HTERT RPE-1 (cell line): Measurements from ENCODE around the gene SCART1.
"Not testable (repeated sequence)": the region's sequence is repeated elsewhere in the genome, so short reads cannot be mapped to it uniquely, and the experiment has no call there.

Experiments used
- in situ Hi-C: fragments of 300-500 bp; cut with MboI; formaldehyde crosslinking; loops from 4 replicates; pipeline ENCODE4 v1.14.3; 2020; ENCODE audit warnings: low sequenced_read_pairs

SCART1 gene

GRCh38 chr10:133471300-133472109 lies 17.8 kb downstream of the SCART1 start:
- in situ Hi-C loops, result no loop called here

DNA sequence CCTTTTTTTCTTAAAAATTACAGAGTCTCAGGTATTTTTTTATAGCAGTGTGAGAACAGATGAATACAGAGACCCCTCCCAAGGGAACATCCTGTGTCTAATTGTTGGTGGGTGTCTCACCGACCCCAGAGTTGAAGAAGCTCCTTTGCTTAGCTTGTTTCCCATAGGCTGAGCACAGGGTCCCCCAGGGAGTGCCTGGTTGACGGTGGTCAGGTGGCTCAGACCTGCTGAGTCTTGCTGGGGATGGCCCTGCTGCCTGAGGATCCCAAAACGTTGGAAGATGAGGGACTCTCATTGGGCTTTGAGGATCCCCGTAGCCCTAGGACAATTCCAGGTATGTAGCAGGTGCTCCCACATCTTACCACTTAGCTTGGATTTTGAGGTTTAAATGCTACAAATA lies 19.5 kb downstream of the SCART1 start:
- in situ Hi-C loops, result no loop called here

- in situ Hi-C loops, result no loop called here
Measured at GRCh38 chr10:133474027-133474426, 20.3 kb downstream of the SCART1 start.

DNA sequence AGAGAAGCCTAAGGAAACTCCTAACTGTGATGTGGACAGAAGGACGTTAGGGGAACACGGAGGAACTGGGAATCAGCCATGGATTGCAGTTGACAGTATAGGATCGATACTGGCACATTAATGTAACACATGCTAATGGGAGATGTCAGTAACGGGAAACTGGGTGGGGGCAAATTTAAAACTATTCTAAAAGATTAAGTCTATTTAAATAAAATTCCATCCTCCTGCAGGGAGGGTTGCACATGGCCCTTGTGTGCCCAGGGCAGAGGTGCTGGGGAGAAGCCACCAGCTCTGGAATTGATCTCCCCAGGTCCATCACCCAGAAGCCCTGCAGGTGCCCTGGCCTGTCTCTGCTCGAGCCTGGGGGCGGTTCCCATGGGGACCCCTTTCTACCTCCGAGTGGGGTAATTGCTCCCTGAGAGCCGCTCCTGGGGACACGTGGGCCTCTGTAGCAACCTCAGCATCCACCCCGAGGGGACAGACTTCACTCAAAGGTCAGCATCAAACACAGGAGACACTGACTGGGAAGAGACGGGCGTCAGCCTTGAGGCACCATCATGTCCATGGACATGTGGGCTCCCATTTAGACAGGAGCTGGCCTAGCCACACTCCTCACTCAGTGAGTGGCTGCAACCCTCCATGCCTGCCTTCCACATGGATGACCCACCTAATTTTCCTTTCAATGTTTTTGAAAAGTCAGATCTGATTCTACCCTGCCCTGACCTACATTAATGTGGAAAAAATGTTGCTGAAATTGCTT lies 21.1 kb downstream of the SCART1 start:
- in situ Hi-C loops, result no loop called here

DNA sequence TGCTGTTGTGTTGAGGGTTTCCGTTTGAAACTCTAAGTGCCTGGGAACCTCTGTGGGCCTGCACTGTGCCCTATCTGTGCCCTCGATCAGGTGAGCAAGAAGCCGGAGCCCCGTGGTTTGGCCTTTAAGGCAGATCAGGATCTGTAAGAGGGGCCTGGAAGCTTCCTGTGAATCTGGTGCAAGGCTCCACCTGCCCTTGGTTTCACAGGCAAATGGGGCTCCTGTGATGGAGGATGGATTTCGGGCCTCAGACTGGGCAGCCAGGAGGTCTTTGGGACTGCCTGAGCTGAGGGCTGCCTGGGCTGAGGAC lies 21.6 kb downstream of the SCART1 start:
- in situ Hi-C loops, result no loop called here

- in situ Hi-C loops, result no loop called here
Measured at GRCh38 chr10:133475821-133476640, 22.3 kb downstream of the SCART1 start.

GRCh38 chr10:133476641-133476990 lies 22.9 kb downstream of the SCART1 start:
- in situ Hi-C loops, result no loop called here

- in situ Hi-C loops, result no loop called here
Measured at GRCh38 chr10:133481086-133481643, 27.4 kb downstream of the SCART1 start.

- in situ Hi-C loops, result no loop called here
Measured at GRCh38 chr10:133481657-133482056, 27.9 kb downstream of the SCART1 start.

- in situ Hi-C loops, result no loop called here
Measured at GRCh38 chr10:133484818-133485217, 31.1 kb downstream of the SCART1 start.

- in situ Hi-C loops, result no loop called here
Measured at GRCh38 chr10:133487085-133487484, 33.3 kb downstream of the SCART1 start.

DNA sequence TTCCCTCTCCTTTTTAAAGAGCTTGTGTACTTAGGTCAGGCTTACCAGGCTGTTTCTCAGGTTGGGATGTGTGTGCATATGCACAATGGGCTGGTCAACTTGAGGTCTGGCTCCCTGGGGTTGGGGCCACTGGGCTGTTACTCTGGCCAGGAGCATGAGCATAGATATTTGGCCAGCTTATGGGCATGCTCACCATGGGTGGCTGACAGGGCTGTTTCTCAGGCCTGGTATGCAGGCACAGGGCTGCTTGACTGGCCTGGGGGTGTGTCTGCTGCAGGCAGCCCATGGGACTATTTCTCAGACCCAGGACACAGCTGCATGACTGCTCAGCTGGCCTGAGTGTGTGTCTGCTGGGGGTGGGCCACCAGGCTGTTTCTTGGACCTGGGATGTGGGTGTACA lies 34.6 kb downstream of the SCART1 start:
- in situ Hi-C loops, result no loop called here

- in situ Hi-C loops, result no loop called here
Measured at GRCh38 chr10:133489816-133490588, 36.3 kb downstream of the SCART1 start.

DNA sequence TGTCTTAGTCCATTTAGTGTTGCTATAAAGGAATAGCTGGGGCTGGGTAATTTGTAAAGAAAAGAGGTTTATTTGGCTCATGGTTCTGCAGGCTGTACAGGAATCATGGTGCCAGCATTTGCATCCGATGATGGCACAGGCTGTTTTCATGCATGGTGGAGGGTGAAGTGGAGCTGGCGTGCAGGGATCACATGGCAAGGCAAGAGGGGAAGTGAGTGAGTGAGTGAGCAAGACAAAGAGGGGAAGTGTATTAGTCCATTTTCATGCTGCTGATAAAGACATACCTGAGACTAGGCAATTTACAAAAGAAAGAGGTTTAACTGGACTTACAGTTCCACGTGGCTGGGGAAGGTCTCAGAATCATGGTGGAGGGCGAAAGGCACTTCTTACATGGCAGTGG lies 39.8 kb downstream of the SCART1 start:
- in situ Hi-C loops, result not testable (repeated sequence)

DNA sequence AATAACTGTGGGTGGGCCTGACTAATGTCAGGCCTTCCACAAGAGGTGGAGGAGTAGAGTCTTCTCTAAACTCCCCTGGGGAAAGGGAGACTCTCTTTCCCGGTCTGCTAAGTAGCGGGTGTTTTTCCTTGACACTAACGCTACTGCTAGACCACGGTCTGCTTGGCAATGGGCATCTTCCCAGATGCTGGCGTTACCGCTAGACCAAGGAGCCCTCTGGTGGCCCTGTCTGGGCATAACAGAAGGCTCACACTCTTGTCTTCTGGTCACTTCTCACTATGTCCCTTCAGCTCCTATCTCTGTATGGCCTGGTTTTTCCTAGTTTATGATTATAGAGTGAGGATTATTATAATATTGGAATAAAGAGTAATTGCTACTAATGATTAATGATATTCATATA lies 43.6 kb downstream of the SCART1 start:
- in situ Hi-C loops, result not testable (repeated sequence)

- in situ Hi-C loops, result not testable (repeated sequence)
Measured at GRCh38 chr10:133499176-133499575, 45.4 kb downstream of the SCART1 start.

- in situ Hi-C loops, result not testable (repeated sequence)
Measured at GRCh38 chr10:133500897-133501296, 47.2 kb downstream of the SCART1 start.

- in situ Hi-C loops, result no loop called here
Measured at GRCh38 chr10:133509700-133510099, 56.0 kb downstream of the SCART1 start.

DNA sequence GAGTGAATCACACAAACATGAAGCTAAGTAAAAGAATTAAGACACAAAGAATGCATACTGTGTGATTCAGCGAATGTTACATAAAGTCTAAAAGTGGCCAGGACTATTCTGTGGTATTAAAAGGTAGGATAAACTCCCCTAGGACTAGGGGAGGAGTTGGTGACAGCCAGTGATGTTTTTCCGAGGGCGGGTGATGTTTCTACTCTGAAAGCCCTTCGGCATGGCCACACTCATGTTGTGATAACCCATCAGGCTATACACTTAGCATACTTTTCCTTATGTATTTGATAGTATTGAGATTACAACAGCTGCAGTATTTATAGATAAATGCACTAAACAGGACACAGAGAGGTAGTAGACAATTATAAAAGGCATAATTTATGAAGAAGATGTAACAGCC lies 57.7 kb downstream of the SCART1 start:
- in situ Hi-C loops, result no loop called here

GRCh38 chr10:133511907-133512528 lies 58.3 kb downstream of the SCART1 start:
- in situ Hi-C loops, result no loop called here
